ENCODE data around the gene PICK1.

PICK1 gene

DNA sequence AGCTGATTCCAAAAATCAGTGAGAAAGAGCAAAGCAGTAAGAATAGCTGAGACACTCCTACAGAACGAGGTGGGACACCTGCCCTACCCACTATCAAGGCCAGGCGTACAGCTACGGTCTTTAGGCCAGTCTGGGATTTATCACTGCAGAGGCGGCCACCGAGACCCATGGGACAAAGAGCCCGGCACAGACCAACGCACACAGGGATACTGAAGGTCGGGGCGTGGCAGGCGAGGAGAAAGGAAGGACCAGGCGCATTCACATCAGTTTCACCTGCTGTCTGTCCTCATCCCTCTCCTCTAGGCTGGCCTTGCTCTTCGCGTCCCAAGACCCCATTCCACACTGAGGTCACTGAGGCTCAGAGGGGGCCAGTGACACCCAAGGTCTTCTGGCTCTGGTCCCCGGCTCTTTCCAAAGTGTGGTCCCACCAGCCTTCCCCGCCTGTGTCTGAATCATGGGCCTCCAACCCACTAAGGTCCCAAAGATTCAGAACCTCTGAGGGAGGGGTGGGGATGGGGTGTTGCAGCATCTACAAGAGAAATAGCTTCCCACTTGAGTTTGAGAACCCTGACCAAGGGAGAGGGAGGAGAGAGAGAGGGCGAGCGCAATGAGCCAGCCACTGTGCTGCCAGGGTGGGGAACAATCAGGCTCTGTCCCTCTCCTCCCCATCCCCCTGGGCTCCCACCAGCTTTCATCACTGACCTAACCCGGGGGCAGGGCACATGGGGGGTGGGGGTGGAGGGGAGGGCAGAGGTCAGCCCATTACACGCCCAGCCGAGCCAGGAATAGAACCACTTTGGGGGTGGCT is 7.2 kb upstream of the PICK1 start:
- no peak for DNase-seq (ENCODE audit: low read depth in 2 of 2)

DNA sequence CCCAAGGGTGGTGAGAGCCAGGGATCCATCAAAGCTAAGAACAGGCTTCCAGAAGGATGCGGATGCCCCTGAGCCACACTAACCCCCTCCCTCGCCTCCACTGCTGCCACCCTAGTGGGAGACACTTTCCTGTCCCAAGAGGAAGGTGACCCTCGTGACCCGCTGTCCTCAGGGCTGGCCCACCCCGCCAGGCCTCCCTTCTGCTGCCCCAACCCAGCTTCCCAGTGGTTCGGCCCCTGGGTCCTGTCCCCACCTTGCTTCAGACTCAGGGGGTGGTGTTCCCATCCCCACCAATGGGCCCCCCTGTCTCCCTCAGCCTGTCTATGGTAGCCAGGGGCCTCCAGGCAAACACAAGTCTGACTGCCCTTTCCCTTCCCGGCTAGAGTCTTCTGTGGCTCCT is 6.5 kb upstream of the PICK1 start:
- DNase-seq (ENCODE audit: low read depth in 2 of 2) = no peak

DNA sequence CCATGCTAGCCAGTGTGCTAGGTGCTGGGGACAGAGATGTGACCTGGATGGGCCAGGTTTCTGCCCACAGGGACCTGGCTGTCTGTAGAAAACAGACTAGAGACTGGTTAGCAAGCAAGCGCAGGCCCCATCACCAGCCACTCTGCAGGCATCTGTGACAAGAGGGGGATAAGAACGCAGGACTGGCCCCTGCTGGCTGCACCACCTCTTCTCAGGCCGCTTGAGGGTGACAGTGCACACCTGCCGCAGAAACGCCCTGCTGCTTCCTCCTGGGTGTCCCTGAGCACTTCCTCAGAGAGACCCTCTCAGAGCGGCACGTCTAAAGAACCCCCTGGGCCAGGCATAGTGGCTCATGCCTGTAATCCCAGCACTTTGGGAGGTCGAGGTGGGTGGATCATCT is 5.9 kb upstream of the PICK1 start:
- no peak for DNase-seq (ENCODE audit: low read depth in 2 of 2)

DNA sequence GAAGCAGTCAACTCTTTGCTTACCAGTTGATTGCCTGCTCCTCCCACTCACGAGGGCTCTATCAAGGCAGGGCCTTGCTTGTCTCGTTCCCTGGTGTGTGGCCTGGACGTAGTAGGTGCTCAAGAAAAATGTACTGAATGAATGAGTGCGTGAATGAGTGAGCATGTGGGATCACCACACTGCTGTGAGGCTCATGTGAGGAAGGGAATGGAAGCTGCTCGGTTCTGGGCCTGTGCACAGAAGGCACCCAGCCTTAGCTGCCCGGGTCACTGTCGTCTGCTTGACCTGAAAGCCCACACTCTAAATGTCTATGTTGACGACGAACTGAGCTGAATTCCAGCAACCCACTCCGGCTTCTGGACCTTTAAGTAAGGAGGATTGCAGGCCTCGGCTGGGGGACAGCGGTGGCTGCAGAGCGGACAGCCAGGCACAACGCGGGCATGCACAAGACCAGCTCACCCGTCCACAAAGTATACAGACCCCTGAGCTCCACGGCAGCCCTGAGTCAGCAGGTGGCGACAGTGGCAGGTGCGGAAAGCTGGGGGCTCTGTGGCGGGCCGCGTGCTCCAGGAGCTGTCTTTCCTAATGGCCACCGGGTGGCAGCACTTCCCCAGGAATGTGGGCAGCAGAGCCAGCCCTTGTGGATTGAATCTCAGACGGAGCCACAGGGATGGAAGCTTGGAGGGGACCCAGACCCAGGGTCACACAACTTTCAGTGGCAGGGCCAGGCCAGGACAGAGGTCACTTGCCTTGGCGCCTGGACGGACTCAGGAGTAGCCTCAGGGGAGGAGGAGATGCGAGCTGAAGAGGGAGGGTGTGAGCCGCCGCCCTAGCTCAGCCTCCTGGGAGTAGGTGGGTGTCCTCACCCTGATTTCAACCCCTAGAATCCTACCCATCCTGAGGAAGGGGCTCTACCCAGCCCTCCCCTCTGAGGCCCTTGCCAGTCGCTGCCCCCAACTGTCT is 5.0 kb upstream of the PICK1 start:
- DNase-seq (ENCODE audit: low read depth in 2 of 2) = peak; percentile 52 to 59

DNA sequence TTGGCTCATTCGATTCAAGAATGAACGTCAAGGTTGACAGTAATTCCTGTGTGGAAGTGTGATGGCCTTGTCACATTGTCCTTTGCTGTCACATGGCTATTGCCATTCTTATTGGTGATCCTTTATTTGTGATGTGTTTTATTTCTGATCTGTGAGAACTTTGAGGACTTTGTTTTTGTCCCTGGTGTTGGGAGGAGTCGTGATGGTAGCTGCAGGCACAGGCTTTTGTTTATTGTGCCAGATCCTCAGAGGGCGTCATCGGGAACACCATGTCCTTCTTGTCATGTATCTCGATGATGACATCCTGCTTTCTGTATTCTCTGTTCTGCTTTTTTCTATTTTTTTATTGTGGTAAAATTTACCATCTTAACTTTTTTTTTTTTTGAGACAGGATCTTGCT is 5.6 kb downstream of the PICK1 start:
- no peak for DNase-seq (ENCODE audit: low read depth in 2 of 2)

DNA sequence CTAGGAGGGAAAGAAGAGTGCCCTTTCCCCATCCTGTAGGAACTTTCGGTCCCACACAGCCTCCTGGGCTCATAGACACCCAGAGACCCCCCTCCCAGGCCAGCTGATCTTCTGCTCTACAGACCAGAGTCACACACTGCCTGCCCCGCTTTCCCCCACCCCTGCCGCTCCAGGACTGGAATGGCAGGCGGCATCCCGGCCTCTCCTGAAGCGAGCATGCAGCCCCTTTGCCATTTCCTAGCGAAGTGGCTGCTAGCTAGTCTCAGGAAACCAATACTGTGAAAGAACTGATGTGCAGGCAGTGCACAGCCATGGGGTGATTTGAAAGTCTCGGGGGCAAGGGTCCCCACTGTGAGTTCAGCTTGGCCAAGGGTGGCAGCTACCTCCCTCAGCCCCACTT is 8.3 kb downstream of the PICK1 start:
- DNase-seq (ENCODE audit: low read depth in 2 of 2) = no peak

DNA sequence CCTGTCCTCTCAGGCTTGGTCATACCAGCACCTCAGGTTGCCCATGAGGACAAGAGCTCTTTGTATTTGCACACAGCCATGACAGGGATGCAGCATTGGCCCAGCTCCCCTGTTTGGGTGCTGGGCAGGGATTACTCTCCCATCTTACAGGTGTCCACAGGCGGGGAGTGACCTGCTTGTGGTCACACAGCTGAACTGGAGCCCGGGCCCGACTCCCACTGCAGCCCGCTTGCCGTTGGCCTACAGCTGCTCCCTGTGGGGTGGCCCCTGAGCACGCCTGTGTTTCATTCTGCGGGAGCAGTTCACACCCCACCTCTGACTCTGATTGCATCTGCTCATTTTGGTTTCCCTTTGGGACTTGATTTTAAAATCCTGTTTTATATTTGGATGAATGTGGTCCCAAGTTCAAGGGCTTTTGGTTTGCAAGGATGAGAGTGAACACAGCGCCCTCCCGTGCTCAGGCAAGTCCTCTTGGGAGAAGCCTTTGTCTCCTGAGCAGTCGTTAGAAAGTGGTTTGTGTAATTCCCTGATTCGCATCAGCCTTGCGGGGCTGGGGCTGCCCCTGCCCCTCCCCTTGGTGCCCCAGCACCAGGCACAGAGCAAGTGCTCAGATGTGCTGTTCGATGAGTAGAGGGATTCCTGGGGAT is 9.3 kb downstream of the PICK1 start:
- no peak for DNase-seq (ENCODE audit: low read depth in 2 of 2)

DNA sequence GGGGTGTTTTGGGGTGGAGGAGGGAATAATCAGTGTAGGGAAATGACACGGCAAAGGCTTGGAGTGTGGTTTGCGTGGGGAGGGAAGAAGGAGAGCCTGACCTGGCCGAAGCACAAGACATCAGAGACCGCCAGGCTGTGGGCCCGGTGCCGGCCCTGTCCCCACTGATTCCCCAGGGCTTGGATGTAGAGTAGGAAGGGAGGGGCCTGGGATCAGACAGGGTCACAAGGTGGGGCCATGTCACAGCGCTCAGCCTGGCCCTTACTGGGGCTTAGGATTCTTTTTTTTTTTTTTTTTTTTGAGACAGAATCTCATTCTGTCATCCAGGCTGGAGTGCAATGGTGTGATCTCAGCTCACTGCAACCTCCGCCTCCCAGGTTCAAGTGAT is 9.8 kb downstream of the PICK1 start:
- no peak for DNase-seq (ENCODE audit: low read depth in 2 of 2)

DNA sequence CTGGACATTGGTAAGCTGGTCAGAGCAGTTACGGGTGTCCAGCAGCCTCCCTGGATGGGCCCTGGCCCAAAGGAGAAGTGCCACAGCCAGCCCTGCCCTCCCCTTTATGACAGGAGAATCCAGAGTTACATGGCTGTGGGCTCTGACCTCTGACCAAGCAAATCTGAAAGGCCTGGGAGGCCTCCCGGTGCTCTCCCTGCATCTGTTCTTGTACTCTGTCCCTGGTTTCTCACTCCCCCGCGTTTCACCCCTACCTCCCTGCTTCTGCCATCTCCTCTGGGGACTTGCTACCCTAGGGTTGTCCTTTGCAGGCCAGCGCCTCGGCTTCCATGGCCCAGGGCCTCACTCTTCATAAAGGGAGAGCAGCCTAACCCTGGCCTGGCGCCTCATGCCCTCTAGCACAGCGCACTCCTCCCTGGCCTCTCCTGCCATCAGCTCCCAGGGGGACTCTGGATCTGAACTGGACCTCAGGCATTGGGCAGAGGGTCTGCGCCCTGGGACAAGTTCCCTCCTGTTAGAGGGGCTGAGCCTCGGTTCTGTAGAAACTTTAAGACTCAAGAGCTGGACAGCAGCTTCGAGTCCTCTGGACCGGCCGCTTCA is 10.7 kb downstream of the PICK1 start:
- DNase-seq (ENCODE audit: low read depth in 2 of 2) = no peak

DNA sequence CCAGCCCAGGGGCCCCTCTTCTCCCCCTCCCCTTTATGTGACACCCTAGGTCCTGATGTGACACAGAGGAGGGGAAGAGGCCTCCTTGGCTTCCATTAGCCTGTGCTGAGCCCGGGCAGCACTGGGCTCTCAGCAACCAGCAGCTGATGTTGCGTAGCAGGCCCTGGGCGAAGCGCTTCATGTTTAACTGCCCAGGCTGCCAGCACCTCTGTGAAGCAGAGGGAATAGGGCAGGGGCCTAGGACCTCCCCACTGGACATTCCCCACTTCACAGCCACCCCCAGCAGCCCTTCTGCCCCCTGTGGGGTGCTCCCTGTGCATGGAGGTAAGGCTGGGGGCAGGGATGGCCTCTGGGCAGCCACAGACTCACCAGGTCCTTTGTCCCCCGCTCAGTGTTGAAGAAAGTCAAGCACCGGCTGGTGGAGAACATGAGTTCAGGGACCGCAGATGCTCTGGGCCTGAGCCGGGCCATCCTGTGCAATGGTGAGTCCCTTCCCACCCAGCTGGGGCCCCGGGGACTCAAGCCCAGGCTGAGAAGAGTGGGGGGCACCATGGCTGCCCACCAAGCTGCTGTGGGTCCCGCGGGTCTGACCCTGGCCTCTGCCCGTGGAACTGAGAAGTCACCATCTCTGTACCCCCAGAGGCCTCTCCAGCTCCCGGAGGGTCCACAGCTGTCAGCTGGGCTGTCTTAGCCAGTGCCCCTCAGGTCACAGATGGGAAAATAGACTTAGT is 11.6 kb downstream of the PICK1 start:
- DNase-seq (ENCODE audit: low read depth in 2 of 2) = no peak

DNA sequence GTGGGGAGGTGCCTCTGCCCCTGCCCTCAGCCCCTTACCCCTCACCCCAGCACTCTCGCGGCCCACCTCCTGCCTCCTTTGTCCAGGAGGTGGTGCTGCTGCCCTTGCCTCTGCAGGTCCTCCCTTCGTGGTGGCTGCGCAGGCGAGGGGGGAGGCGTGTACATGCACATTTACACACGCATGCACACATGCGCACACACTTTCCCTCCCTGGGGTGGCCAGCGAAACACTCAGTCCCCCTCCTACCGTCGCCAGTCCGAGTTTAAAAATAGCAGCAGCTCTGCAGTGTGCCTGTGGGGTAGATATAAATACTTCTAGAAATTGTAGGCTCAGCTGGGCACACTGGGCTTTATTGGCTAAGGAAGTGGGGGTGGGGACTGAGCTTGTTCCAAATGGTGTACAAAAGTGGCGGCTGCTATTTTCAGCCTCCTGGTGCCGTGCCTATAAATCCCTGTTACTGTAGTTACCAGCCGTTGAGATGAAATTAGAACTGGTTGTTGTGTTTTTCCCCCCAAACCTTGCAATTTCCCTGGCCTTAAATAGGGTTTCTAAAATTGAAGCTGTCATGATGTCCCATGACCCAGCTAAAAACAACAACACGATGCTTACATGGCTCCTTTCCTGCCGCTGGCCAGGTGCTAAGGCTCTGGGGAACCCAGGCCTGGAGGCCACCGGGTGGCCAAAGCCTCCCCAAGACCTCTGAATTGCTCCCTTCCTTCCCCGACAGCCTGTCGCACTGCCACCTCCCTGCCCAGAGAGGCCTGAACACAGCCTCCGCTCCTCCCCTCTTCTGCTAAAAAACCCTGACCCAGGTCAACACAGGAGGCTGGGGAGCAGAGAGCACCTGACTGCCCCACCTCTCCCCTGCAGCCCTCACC is 12.4 kb downstream of the PICK1 start:
- no peak for DNase-seq (ENCODE audit: low read depth in 2 of 2)

DNA sequence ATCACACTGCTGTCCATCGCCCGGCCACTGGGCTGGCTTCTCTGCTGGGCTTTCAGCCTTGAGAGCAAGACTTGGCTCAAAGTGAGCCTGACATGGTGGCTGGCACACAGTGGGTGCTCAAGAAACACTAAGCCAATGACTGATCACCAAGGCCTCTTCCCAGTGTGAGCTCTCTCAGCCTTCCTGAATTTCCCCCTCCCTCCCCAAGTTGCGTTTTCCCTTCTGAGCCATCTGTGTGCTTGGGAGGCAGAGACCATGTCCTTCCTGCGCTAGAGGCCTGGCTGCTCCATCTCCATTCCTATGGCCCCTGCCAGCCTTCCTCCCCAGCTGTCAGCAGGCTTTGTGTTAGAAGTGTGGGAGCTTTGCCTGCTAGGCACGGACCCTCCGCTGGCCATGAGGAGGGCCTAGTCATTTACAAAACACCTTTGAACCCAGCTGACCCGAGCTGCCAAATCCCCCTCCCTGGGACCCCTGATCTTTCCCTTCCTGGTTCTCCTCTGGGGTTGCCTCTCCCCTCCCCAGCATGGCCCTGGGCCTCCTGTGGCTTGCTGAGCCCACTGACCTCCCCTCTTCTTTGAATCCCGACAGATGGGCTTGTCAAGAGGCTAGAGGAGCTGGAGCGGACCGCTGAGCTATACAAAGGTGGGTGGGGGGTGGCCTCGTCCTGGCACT is 13.2 kb downstream of the PICK1 start:
- DNase-seq (ENCODE audit: low read depth in 2 of 2) = no peak

DNA sequence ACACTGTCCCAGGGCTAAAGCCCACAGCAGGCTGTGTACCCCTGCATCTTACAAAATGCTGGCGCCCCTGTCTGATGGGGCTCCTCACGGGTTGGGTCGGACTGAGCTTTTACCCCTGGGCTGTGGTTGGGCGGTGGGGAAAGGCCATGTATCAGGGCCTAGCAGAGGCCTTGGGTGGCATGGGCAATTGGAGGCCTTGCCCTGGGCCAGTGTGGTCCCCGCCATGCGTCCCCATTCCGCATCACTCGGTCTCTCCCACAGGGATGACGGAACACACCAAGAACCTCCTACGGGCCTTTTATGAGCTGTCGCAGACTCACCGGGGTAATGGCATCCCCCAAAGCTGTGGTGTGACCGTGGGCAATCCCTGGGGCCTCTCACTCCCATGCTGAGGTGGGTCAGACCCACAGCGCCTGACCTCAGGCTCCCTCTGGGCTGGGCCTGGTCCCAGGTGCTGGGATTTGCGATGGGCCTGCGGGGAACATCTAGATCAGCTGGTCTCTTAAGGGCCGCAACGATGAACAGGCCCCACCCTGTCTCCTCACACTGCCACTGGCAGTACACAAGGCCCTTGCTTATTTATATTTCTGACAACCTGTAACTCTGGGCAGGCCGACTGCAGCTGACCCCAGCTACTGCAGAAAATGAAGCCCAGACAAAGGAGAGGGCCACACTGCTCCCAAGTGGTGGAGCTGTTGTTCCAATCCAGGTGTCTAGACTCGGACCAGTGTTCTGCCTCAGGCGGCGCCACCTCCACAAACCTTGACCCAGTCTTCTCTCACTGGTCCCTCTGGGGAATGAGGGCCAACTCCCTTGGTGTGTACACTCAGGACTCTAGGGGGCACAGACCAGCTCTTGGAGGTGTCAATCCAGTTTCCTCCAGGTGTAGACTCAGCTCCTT is 14.5 kb downstream of the PICK1 start:
- no peak for DNase-seq (ENCODE audit: low read depth in 2 of 2)

DNA sequence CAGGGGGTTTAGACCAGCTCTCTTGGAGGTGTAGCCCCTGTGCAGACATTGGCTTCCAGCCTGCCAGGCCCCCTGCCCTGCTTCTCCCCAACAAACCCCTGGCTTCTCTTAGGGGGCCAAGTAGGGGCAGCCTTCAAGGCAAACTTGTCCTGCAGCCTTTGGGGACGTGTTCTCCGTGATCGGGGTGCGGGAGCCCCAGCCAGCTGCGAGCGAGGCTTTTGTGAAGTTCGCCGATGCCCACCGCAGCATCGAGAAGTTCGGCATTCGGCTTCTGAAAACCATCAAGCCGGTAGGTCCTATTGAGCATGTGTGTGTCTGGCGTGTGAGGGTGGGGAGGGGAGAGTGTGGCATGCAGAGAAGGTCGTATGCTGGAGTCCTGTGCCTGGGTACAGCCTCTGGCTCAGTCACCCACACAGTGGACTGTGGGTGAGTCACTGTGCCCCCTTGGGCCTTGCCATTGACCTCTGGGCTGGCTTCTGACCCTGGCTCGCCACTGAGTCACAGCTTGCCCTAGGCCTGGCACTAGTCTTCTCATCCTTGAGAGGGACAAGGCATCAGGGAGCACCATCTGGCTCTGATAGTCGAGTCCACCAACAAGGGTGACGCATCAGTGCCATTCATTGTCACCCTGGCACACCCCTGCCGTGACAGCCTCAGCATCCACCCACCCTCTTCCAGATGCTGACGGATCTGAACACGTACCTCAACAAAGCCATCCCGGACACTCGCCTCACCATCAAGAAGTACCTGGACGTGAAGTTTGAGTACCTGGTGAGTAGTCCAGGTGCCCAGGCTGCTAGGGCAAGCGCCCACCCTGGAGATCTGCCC is 15.3 kb downstream of the PICK1 start:
- DNase-seq (ENCODE audit: low read depth in 2 of 2) = no peak

DNA sequence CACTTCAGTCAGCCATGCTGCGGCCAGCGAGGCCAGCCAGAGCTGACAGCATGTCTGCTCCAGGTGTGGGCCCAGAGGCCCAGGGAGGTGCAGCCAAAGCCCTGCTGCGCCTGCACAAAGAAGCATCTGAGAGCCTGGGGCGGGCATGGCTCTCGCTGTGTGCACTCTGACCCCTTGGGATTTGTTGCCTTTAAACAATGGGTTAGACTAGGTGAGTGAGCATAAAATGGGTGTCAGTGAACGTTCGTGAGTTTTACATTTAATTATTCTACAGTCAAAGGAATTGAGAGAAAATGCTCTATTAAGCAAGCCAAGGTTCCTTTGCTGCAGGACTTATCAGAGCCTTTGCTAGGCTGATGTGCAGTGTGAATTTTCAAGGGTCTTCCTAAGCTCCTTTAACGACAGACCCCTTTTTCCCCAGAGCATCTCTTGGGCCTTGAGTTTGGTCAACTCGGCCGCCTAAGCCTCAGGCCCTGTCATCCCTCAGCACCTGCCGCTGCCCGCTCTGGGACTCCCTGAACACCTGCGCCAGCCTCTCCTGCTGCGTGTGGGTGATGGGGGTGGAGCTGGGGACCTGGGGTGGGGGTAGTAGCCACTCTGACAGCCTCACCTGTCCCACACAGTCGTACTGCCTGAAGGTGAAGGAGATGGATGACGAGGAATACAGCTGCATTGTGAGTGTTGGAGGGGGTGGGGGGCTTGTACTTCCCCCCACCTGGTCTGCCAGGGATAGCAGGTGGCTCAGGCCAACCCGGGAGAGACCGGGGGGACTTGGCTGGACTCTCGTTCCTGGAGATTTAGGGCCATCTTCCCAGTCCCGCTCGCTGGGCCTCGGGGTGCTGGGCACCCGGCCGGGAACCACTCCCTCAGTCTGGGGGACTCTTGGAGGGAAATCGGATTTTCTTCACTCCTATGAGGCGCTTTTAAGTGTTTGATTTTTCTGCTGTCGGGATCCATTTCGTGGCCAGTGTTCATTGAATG is 16.2 kb downstream of the PICK1 start:
- no peak for DNase-seq (ENCODE audit: low read depth in 2 of 2)
